Measurements from ENCODE around the gene B4GALNT2. TPM values are rescaled to one million over a fixed set of nuclear protein-coding genes. Genes with fewer than 3 reads are reported as not detected.
"Not testable (repeated sequence)": the region's sequence is repeated elsewhere in the genome, so short reads cannot be mapped to it uniquely, and the experiment has no call there.

The B4GALNT2 gene
- total and polyA plus RNA-seq, 5 experiments from 2014 or later: 0.05 TPM; not detected in 4

DNA sequence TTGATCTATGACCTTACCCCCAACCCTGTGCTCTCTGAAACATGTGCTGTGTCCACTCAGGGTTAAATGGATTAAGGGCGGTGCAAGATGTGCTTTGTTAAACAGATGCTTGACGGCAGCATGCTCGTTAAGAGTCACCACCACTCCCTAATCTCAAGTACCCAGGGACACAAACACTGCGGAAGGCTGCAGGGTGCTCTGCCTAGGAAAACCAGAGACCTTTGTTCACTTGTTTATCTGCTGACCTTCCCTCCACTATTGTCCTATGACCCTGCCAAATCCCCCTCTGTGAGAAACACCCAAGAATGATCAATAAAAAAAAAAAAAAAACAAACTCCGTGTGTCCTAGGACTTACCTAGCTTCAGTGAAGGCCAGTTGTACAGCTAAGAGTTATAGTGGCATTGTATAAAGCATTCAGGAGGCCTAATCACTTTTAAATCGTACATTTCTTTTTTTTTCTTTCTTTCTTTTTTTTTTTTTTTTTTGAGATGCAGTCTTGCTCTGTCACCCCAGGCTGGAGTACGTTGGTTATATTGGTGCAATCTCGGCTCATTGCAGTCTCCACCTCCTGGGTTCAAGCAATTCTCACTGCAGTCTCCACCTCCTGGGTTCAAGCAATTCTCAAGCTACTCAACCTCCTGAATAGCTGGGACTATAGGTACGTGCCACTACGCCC, 6.2 kb upstream of the B4GALNT2 start:
- POLR2A ChIA-PET, DNase-seq, H3K4me3 Mint-ChIP-seq, H3K4me1 Mint-ChIP-seq, H3K27ac Mint-ChIP-seq, ATAC-seq, H3K9me3 Mint-ChIP-seq: not testable (repeated sequence)
- Mint-ChIP-seq H3K27me3 (peaks cover 31 to 52% (median 39%) of the 10 kb centered on the region in 5 donors), H3K36me3 (peaks cover 0 to 13% (median 0%) of the 10 kb centered on the region in 3 donors)

DNA sequence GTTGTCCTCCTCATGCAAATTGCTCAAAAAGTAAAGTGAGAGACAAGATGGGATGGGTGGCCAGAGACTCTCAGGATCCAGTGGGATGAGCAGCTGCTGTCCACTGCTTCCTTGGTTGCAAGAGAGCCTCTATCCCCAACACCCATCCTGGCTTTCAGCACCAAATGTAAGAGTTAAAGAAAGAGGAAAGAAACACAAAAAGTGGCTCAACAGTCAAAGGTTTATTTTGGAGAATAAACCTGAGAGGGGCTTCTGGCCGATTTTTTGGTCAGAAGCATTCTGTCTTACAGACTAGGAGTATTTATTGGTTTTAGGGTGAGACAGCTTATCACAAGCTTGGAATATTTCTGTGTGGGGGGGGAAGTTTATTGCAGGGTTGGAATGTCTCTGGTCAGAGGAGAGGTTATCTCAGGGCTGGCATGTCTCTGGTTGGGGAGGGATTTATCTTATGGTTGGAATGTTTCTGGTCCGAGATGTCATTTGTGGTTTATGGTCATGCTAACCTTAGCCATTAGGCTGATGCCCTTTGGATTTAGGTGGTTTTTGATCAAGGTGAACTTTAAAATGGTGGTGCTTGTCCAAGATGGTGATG, 3.1 kb upstream of the B4GALNT2 start:
- ATAC-seq, DNase-seq, H3K9me3 Mint-ChIP-seq, H3K4me3 Mint-ChIP-seq, POLR2A ChIA-PET, H3K27ac Mint-ChIP-seq: not testable (repeated sequence)
- Mint-ChIP-seq H3K4me1 (peaks cover 3 to 13% (median 7%) of the 10 kb centered on the region in 4 donors), H3K27me3 (peaks cover 37 to 66% (median 49%) of the 10 kb centered on the region in 5 donors), H3K36me3 (peaks cover 0 to 13% (median 2%) of the 10 kb centered on the region in 3 donors)

DNA sequence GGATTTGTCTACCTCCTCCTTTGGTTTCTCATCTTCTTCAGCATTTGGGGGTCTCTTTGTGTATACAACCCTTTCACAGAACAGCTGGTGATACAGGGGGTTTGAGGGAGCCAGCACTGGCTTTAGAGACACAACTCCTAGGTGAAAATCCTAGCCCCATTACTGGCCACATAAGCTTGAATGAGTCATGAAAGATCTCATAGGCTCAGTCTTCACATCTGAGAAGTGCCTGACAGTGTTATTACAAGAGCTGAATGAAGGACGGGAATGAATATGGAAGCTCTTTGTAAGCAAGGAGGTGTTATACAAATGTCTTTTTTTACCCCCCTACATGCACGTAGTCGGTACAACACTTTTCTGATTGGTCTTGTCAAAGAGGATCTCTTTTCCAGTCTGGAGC, 1.7 kb upstream of the B4GALNT2 start:
- peaks cover 38 to 72% (median 52%) of the 10 kb centered on the region in 5 donors for H3K27me3 Mint-ChIP-seq
- no peak for ATAC-seq
- H3K9me3 Mint-ChIP-seq: peaks cover 0 to 4% (median 0%) of the 10 kb centered on the region in 9 donors
- no peak overlapping the region for H3K4me3 Mint-ChIP-seq
- POLR2A ChIA-PET: no interaction called here
- H3K36me3 Mint-ChIP-seq: peaks cover 0 to 13% (median 2%) of the 10 kb centered on the region in 3 donors
- DNase-seq: no peak
- H3K27ac Mint-ChIP-seq: peak overlapping the region in 1 of 10 donors; percentile 60
- peaks cover 3 to 13% (median 7%) of the 10 kb centered on the region in 4 donors for H3K4me1 Mint-ChIP-seq

DNA sequence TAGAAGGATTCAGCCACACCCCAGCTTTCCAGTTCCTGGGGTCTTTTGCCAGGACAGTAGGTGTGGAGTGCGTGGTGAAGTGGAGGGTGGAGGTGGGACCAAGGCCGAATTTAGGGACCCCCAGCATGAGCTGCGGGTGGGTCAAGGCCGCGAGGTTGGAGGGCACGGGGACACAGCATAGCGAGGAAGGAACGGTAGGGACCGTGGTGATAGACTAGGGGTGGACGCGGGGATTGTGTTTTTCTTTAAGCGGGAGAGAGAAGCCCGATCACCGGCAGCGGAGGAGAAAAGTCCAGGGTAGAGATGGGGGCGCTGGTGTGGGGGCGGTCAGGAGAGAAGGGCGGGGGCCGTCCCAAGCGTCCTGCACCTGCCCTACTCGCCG, 261 bp upstream of the B4GALNT2 start:
- ATAC-seq: peak in 1 of 2 donors; percentile 20

DNA sequence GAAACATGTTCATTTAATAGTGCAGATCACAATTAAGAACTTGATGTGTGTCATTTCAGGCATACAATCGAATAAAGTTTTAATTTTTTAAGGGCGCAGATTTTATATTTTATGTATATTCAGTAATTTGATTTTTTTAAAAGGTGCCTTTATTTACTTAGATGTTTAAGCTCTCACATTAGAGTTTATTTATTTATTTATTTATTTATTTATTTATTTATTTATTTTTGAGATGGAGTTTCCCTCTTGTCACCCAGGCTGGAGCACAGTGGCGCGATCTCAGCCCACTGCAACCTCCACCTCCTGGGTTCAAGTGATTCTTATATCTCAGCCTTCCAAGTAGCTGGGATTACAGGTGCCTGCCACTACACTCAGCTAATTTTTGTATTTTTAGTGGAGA, 3.8 kb downstream of the B4GALNT2 start:
- Mint-ChIP-seq H3K9me3 (no peaks in the 10 kb centered on the region), H3K27me3 (peaks cover 13 to 40% (median 30%) of the 10 kb centered on the region in 5 donors), H3K4me1 (peaks cover 3 to 13% (median 7%) of the 10 kb centered on the region in 4 donors), H3K36me3 (peaks cover 0 to 2% (median 0%) of the 10 kb centered on the region in 3 donors), H3K27ac (no peak overlapping the region), H3K4me3 (no peak overlapping the region)
- DNase-seq (no peak), ATAC-seq (no peak)
- POLR2A ChIA-PET: no interaction called here

More for the DNA sequence above, 261 bp upstream of the B4GALNT2 start:
- peaks cover 3 to 13% (median 7%) of the 10 kb centered on the region in 4 donors for H3K4me1 Mint-ChIP-seq
- peak overlapping the region; percentile 11 to 85 (median 72) for H3K4me3 Mint-ChIP-seq
- peak overlapping the region in 1 of 10 donors; percentile 43 for H3K27ac Mint-ChIP-seq
- H3K9me3 Mint-ChIP-seq: peaks cover 0 to 4% (median 0%) of the 10 kb centered on the region in 9 donors
- H3K36me3 Mint-ChIP-seq: peaks cover 0 to 13% (median 2%) of the 10 kb centered on the region in 3 donors
- POLR2A ChIA-PET: no interaction called here
- DNase-seq: no peak
- H3K27me3 Mint-ChIP-seq: peaks cover 38 to 71% (median 52%) of the 10 kb centered on the region in 5 donors

DNA sequence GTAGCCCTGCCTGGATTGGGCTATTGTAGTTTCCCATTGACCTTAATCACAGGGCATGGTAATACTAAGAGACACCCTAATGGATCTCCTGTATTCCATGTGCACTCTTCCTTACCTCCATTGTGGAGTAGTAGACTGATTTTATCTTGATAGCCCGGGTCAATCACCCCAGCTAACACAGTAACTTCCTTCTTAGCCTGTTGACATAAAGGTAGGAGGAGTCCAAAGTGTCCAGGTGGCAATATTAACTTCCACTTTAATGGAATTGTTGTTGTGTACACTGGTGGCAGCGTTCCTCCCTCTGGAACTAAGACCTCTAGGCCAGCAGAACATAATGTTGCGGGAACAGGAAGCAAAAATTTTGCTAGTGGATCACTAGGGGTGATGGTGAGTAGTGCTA, 13.1 kb downstream of the B4GALNT2 start:
- H3K4me1 Mint-ChIP-seq, POLR2A ChIA-PET, H3K27ac Mint-ChIP-seq: not testable (repeated sequence)

DNA sequence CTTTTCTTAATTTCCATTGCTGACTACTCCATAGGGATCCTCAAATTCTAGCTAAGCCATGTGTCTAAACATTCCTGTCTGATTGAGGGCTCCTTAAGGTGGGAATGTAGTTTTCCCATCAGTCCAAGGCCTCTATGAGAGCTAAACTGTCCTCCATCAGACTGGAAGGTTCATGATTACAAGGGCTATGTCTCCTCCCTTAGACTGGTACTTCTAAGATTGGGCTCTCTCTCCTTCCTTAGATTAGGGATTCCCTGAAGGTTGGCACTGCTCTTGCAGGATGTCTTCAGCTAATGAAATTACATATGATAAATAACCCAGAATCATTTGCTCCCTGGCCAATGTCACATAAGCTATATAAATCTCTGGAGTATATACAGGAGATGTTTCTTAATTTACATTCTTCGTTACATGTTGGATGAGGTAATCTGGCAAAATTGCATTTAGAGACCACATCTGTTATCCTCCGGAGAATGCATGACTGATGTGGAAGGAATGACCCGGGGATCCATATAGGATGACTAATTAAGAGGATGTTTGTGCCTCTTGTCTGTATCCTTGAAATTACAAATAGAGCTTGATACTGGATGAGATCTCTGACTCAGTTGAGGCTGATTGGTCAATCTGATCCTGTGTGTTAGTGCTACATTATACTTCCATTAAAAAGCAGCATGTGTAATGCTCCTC, 14.2 kb downstream of the B4GALNT2 start:
- H3K36me3 Mint-ChIP-seq: no peaks in the 10 kb centered on the region

More for the DNA sequence above, 13.1 kb downstream of the B4GALNT2 start:
- not testable (repeated sequence) for H3K4me3 Mint-ChIP-seq, H3K9me3 Mint-ChIP-seq, DNase-seq, H3K36me3 Mint-ChIP-seq, ATAC-seq
- peaks cover 14 to 66% (median 48%) of the 10 kb centered on the region in 5 donors for H3K27me3 Mint-ChIP-seq

DNA sequence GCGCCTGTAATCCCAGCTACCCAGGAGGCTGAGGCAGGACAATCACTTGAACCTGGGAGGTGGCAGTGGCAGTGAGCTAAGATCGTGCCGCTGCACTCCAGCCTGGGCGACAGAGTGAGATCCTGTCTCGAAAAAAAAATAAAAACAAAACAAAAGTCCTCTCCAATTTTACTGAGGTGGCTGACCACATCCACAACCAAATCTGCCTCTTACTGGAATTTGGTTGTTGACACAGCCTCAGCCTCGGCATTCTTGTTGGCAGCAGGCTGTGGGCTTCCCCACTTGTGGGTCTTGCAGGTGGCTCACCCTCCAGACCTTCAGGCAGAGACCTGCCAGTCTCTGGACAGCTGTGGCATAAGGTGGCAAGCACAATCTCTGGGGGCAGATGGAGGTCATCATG, 15.6 kb downstream of the B4GALNT2 start:
- Mint-ChIP-seq H3K36me3 (no peaks in the 10 kb centered on the region), H3K27ac (no peak overlapping the region), H3K27me3 (peaks cover 10 to 41% (median 33%) of the 10 kb centered on the region in 5 donors), H3K4me3 (no peak overlapping the region), H3K4me1 (no peaks in the 10 kb centered on the region), H3K9me3 (no peaks in the 10 kb centered on the region)
- POLR2A ChIA-PET: no interaction called here
- DNase-seq (no peak), ATAC-seq (no peak)

More for the DNA sequence above, 14.2 kb downstream of the B4GALNT2 start:
- H3K9me3 Mint-ChIP-seq: no peaks in the 10 kb centered on the region
- POLR2A ChIA-PET: interaction anchor here (0.6 kb wide), 1 partner anchor 20 kb away, joined by 8 read pairs; no protein-coding TSS in a partner anchor
- H3K27me3 Mint-ChIP-seq: peaks cover 14 to 55% (median 43%) of the 10 kb centered on the region in 5 donors
- H3K27ac Mint-ChIP-seq: no peak overlapping the region
- H3K4me1 Mint-ChIP-seq: no peaks in the 10 kb centered on the region
- no peak for ATAC-seq
- no peak overlapping the region for H3K4me3 Mint-ChIP-seq
- DNase-seq: no peak

DNA sequence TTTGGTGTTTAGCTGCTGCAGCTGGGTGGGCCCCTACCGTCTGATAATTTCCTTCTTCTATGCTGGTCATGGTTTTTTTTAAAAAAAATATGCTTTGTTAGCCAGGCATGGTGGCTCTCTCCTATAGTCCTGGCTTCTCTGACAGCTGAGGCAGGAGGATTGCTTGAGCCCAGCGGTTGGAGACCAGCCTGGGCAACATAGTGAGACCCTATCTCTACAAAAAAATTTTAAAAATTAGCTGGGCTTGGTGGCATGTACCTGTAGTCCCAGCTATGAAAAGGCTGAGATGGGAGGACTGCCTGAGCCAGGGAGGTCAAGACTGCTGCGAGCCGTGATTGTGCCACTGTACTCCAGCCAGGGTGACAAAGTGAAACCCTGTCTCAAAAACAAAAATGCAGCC, 19.4 kb downstream of the B4GALNT2 start:
- Mint-ChIP-seq H3K27ac (no peak overlapping the region), H3K27me3 (peaks cover 5 to 32% (median 18%) of the 10 kb centered on the region in 5 donors), H3K36me3 (no peaks in the 10 kb centered on the region), H3K9me3 (no peaks in the 10 kb centered on the region), H3K4me3 (no peak overlapping the region), H3K4me1 (no peaks in the 10 kb centered on the region)
- POLR2A ChIA-PET: interaction anchor here (0.5 kb wide), 1 partner anchor 1660 kb away, joined by 3 read pairs; no protein-coding TSS in a partner anchor
- ATAC-seq: no peak
- no peak for DNase-seq

DNA sequence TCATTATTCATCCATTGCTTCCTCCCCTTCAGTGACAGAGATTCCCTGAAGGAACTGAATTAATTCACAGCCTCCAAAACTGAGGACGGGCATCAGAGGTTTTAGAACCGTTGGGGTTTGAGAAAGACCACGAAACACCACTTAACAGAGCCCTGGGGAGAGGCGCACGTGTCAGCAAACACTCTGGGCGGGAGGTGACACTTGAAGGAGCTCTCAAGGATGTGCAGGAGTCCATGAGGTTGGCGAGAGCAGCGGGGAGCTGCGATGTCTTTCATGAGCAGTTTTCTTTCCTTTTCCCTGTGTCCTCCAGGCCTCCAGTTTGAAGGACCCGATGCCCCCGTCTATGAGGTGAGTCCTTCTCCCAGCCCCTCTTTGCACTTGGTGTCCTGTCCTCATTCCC, 23.7 kb downstream of the B4GALNT2 start:
- no peaks in the 10 kb centered on the region for H3K4me1 Mint-ChIP-seq
- POLR2A ChIA-PET: no interaction called here
- ATAC-seq (no peak), DNase-seq (no peak)
- no peak overlapping the region for H3K4me3 Mint-ChIP-seq
- no peak overlapping the region for H3K27ac Mint-ChIP-seq
- H3K27me3 Mint-ChIP-seq: peaks cover 15 to 54% (median 27%) of the 10 kb centered on the region in 5 donors
- no peaks in the 10 kb centered on the region for H3K36me3 Mint-ChIP-seq
- no peaks in the 10 kb centered on the region for H3K9me3 Mint-ChIP-seq

DNA sequence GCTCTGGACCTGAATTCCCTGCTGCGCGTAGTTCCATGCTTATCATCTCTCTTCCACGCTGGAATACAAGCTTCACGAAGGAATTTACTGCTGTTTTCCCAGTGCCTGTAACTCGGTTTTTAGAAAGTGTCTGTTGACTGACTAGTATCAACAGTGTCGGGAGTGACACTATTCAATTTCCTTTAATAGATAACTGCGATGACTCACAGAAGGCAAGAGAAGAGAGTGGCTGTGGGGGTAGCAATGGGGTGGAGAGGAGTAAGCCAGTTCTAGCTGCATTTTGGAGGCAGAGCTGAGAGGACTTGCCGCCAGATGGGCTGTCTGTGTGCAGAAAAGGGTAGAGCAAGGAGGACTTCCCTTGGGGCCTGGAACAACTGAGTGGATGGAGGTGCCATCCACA, 25.2 kb downstream of the B4GALNT2 start:
- peak overlapping the region in 1 of 10 donors; percentile 6 for H3K27ac Mint-ChIP-seq
- no peak for ATAC-seq

DNA sequence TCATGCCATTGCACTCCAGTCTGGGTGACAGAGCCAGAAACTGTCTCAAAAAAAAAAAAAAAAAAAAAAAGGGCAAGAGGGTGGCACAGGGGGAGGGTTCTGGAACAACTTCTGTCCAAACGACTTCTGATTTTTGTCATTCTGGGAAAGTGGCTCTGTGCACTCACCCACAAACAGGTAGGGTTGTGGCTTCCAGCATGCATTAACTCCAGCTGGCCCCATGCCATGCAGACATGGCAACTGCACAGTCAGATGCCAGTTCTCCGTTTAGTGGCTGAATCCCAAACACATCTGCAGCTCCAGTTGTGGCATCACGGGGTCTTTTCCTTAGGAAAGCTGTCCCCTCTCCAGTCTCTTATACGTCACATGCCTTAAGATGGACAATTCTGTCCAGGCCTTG, 30.3 kb downstream of the B4GALNT2 start:
- H3K36me3 Mint-ChIP-seq: no peaks in the 10 kb centered on the region
- H3K27ac Mint-ChIP-seq: no peak overlapping the region
- POLR2A ChIA-PET: no interaction called here
- no peaks in the 10 kb centered on the region for H3K9me3 Mint-ChIP-seq
- ATAC-seq: no peak
- DNase-seq: no peak
- H3K4me1 Mint-ChIP-seq: no peaks in the 10 kb centered on the region
- peaks cover 12 to 51% (median 31%) of the 10 kb centered on the region in 5 donors for H3K27me3 Mint-ChIP-seq
- no peak overlapping the region for H3K4me3 Mint-ChIP-seq

More for the DNA sequence above, 25.2 kb downstream of the B4GALNT2 start:
- Mint-ChIP-seq H3K27me3 (peaks cover 15 to 54% (median 27%) of the 10 kb centered on the region in 5 donors), H3K4me1 (no peaks in the 10 kb centered on the region), H3K36me3 (no peaks in the 10 kb centered on the region), H3K9me3 (no peaks in the 10 kb centered on the region), H3K4me3 (no peak overlapping the region)
- no peak for DNase-seq
- POLR2A ChIA-PET: no interaction called here

DNA sequence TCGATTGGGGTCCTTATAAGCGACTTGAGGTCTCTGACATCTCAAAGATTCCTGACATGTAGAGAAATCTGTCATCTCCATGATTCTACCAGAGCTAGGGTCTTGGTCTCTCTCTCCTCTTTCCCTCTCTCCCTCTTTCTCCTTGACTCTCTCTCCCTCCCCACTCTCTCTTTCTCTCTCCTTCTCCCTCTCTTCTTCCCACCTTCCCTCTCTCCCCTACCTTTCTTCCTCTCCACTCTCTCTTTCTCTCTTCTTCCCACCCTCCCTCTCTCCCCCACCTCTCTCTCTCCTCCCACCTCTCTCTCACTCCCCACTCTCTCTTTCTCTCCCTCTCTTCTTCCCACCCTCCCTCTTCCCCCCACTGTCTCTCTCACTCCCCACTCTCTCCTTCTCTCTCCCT, 32.6 kb downstream of the B4GALNT2 start:
- POLR2A ChIA-PET: no interaction called here
- Mint-ChIP-seq H3K27ac (no peak overlapping the region), H3K9me3 (peaks cover 0 to 3% (median 0%) of the 10 kb centered on the region in 9 donors), H3K36me3 (peaks cover 0 to 3% (median 1%) of the 10 kb centered on the region in 3 donors), H3K27me3 (peaks cover 14 to 51% (median 38%) of the 10 kb centered on the region in 5 donors), H3K4me3 (no peak overlapping the region), H3K4me1 (no peaks in the 10 kb centered on the region)
- DNase-seq: no peak
- ATAC-seq: no peak
